Left forelimb (tissue), 1 donor: ENCODE measurements around the gene CDK13.
"Not testable (repeated sequence)": the region's sequence is repeated elsewhere in the genome, so short reads cannot be mapped to it uniquely, and the experiment has no call there.

Experiments used
- DNase-seq: peaks from one replicate; pipeline ENCODE4 v3.0.0-alpha.2; 2018; ENCODE audit warnings: low spot score

Gene CDK13

GRCh38 chr7:39949971-39950472 lies at the start of gene CDK13:
Gene CDK13 (plus strand): TSS chr7:39950256. CDS start chr7:39950642, 386 bp downstream.
- DNase-seq: peak; percentile 89

GRCh38 chr7:39904077-39904486 lies 46.0 kb upstream of the CDK13 start:
- no peak for DNase-seq

GRCh38 chr7:39908141-39908540 lies 41.9 kb upstream of the CDK13 start:
- DNase-seq: no peak

GRCh38 chr7:39908973-39909372 lies 41.1 kb upstream of the CDK13 start:
- DNase-seq: no peak

GRCh38 chr7:39909526-39909925 lies 40.5 kb upstream of the CDK13 start:
- no peak for DNase-seq

GRCh38 chr7:39910108-39910869 lies 39.8 kb upstream of the CDK13 start:
- no peak for DNase-seq

GRCh38 chr7:39911167-39911566 lies 38.9 kb upstream of the CDK13 start:
- no peak for DNase-seq

GRCh38 chr7:39915847-39916246 lies 34.2 kb upstream of the CDK13 start:
- not testable (repeated sequence) for DNase-seq

- DNase-seq: no peak
These were observed 30.4 kb upstream of the CDK13 start for GRCh38 chr7:39919646-39920045.

- no peak for DNase-seq
These were observed 28.4 kb upstream of the CDK13 start for GRCh38 chr7:39921506-39922175.

GRCh38 chr7:39922580-39922979 lies 27.5 kb upstream of the CDK13 start:
- no peak for DNase-seq

- no peak for DNase-seq
These were observed 27.0 kb upstream of the CDK13 start for GRCh38 chr7:39923091-39923490.

- DNase-seq: no peak
These were observed 25.9 kb upstream of the CDK13 start for GRCh38 chr7:39924122-39924521.

GRCh38 chr7:39926111-39926510 lies 23.9 kb upstream of the CDK13 start:
- no peak for DNase-seq

- no peak for DNase-seq
These were observed 23.0 kb upstream of the CDK13 start for GRCh38 chr7:39927018-39927417.

- no peak for DNase-seq
These were observed 15.9 kb upstream of the CDK13 start for GRCh38 chr7:39934132-39934531.

- DNase-seq: no peak
These were observed 13.3 kb upstream of the CDK13 start for GRCh38 chr7:39936761-39937160.

GRCh38 chr7:39937366-39938153 lies 12.5 kb upstream of the CDK13 start:
- DNase-seq: no peak

GRCh38 chr7:39942883-39943282 lies 7.2 kb upstream of the CDK13 start:
- DNase-seq: no peak

- DNase-seq: no peak
These were observed 3.4 kb upstream of the CDK13 start for GRCh38 chr7:39946693-39947092.

GRCh38 chr7:39948375-39948955 lies 1.6 kb upstream of the CDK13 start:
- DNase-seq: no peak
